ENCODE results near the gene TCFL5. TPM values are rescaled to one million over a fixed set of nuclear protein-coding genes. Genes with fewer than 3 reads are reported as not detected.

TCFL5 gene
- total RNA-seq, 1 experiment from 2014 or later, result 25.7 TPM

DNA sequence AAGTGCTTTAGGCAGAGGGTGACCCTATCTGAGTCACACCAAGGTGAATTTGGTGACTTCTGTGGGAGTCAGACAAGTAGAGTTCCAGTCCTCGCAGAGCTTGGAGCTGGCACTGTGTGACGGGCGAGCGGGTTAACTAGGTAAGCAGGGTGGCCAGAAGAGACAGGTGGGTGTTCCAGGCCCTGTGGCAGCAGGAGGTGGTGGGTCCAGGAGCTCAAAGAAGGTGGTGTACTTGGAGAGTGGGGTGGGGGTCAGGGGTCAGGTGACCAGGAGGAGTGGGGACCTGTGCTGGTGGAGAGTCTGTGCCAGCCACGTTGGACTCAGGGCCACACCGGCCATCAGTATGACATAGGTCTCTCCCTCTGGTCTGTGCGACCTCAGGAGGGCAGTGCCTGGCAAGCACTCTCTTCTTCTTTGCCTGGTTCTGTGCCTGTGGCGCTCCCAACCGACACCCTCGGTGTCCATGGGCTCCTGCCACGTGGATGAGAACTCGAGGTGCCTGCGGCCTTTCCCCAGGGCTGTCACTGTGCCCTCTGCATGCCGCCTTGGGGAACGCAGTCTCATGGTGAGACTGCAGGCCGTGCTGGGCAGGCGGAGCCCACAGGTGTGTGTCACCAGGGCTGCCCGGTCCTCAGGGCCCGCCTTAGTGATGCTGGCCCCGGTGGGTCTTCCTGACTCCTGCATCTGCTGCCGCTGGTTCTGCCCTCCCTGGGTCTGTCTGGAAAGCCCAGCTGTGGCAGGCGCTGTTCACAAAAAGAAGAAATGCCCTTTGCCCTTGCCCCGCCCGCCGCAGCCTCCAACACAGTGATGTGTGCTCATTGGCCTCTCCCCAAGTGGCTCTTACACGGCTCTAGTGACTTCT is 63.7 kb downstream of the TCFL5 start:
- Histone ChIP-seq H3K4me3 (ENCODE audit: insufficient read depth, low read depth, low read length) (no peak overlapping the region), H3K36me3 (replicated peaks; ENCODE audit: control insufficient read depth, insufficient read depth, low read length) (peaks cover 3% of the 10 kb centered on the region), H3K27me3 (ENCODE audit: control insufficient read depth, insufficient read depth, low read length) (peaks cover 4% of the 10 kb centered on the region; the same call in 1 of the 2 replicates)
- peak; percentile 58 for DNase-seq

DNA sequence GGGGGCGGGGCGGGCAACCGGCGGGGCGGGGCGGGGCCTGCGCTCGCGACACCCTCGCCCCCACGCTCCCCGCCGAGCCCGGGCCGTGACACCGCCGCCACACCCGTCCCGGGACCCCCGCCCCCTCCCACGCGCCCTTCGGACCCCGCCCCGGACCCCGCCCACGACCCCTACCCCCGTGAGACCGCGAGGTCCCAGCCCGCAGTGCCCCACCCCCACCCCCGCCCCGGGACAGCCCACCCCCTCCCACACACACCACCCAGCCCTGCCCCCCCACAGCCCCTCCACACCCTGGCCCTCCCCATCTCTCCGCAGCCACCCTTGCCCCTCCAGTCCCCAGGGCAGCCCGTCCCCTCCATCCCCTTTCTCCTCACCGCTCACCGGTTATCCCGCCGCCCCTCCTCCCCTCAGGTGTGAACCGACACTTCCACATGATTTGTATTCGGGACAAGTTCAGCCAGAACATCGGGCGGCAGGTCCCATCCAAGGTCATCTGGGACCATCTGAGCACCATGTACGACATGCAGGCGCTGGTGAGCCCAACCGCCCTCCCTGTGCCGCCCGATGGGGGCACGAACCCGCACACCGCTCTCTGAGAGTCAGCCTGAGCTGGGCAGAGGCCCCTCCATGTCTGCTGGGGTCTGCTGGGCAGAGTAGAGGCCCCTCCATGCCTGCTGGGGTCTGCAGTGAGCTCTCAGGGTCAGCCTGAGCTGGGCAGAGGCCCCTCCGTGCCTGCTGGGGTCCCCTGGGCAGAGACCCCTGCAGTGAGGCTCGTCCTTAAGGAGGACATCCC is 64.7 kb downstream of the TCFL5 start:
- Histone ChIP-seq H3K4me3 (ENCODE audit: insufficient read depth, low read depth, low read length) (peak overlapping the region; percentile 78), H3K27me3 (ENCODE audit: control insufficient read depth, insufficient read depth, low read length) (peaks cover 4% of the 10 kb centered on the region; the same call in 1 of the 2 replicates), H3K36me3 (replicated peaks; ENCODE audit: control insufficient read depth, insufficient read depth, low read length) (peaks cover 3% of the 10 kb centered on the region)
- peak; percentile 92 for DNase-seq

DNA sequence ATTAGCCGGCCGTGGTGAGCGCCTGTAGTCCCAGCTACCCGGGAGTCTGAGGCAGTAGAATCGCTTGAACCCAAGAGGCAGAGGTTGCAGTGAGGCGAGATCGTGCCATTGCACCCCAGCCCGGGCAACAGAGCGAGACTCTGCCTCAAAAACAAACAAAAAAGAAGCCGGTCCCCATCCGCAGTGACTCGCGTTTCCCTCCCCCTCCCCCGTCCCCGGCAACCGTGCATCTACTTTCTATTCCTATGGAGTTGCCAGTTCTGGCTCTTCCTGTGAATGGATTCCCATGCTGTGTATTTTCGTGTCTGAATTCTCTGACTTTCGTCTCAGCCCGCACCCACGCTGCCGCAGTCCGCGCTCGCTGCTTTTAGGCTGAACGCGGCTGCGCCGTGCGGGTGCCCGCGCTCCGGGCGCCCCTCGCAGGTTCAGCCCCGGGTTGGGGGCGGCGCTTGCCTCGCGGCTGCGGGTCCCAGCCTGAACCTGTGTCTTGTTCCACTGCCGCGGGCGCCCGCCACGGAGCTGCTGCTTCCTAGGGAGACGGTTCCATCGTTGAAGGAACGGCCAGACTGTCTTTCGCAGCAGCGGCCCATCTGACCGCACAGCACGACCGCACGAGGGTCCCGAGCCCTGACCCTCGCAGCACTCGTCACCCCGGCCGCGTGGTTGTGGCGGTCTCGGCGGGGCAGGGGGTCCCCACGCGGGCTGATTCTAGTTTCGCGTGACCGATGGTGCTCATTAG is 66.4 kb downstream of the TCFL5 start:
- Histone ChIP-seq H3K4me3 (ENCODE audit: insufficient read depth, low read depth, low read length) (peak overlapping the region; percentile 60), H3K27me3 (ENCODE audit: control insufficient read depth, insufficient read depth, low read length) (peaks cover 4% of the 10 kb centered on the region; the same call in 1 of the 2 replicates), H3K36me3 (replicated peaks; ENCODE audit: control insufficient read depth, insufficient read depth, low read length) (peaks cover 3% of the 10 kb centered on the region)
- peak; percentile 89 for DNase-seq

DNA sequence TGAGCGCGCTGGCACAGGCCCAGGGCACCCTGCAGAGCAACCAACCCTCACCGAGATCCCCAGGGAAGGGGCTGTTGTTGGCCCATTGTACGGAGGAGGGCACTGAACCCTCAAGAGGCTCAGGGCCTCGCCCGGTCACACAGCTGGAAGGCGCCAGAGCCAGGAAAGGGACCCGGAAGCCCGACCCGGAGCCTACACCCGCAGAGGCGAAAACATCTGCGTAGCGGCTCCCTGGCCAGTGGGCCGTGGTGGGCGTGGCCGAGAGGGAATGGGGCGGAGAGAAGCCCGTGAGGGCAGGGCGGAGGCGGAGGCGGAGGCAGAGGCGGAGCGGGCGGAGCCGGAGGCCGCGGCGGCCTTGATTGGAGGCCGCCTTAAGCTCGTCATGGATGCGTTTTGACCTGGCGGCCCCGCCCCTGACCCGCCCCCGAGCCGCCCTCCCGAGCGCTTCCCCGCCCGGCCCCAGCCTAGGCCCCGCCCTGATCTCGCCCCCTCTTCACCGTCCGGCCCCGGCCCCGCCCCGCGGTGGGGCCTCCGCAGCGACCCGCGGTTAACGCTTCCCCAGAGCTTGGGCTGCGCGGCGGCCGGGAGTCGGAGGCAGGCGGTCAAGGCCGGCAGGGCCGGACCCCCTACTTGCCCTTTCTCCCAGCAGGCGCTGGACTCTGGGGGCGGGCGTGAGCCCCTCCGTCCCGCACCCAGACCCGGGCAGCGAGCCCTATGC is 67.5 kb downstream of the TCFL5 start:
- peak overlapping the region; percentile 60 for H3K4me3 ChIP-seq (ENCODE audit: insufficient read depth, low read depth, low read length)
- H3K36me3 ChIP-seq (replicated peaks; ENCODE audit: control insufficient read depth, insufficient read depth, low read length), result peaks cover 3% of the 10 kb centered on the region
- peaks cover 4% of the 10 kb centered on the region; the same call in 1 of the 2 replicates for H3K27me3 ChIP-seq (ENCODE audit: control insufficient read depth, insufficient read depth, low read length)
- DNase-seq, result peak; percentile 99

DNA sequence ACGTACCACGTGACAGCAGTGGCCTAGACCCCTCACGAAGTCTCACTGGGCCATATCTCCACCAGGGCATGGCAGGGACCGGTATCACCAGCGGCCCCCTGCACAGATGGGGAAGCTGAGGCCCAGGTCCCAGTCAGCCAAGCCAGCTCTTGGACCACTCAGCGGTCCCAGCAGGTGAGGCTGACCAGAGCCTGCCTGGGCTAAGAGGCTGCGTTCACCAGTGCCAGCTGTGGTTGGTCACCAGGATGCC is 67.9 kb downstream of the TCFL5 start:
- peak; percentile 64 for DNase-seq
- H3K4me3 ChIP-seq (ENCODE audit: insufficient read depth, low read depth, low read length), result peak overlapping the region; percentile 27
- peaks cover 4% of the 10 kb centered on the region; the same call in 1 of the 2 replicates for H3K27me3 ChIP-seq (ENCODE audit: control insufficient read depth, insufficient read depth, low read length)
- peaks cover 1% of the 10 kb centered on the region; the same call in 1 of the 2 replicates for H3K36me3 ChIP-seq (replicated peaks; ENCODE audit: control insufficient read depth, insufficient read depth, low read length)

DNA sequence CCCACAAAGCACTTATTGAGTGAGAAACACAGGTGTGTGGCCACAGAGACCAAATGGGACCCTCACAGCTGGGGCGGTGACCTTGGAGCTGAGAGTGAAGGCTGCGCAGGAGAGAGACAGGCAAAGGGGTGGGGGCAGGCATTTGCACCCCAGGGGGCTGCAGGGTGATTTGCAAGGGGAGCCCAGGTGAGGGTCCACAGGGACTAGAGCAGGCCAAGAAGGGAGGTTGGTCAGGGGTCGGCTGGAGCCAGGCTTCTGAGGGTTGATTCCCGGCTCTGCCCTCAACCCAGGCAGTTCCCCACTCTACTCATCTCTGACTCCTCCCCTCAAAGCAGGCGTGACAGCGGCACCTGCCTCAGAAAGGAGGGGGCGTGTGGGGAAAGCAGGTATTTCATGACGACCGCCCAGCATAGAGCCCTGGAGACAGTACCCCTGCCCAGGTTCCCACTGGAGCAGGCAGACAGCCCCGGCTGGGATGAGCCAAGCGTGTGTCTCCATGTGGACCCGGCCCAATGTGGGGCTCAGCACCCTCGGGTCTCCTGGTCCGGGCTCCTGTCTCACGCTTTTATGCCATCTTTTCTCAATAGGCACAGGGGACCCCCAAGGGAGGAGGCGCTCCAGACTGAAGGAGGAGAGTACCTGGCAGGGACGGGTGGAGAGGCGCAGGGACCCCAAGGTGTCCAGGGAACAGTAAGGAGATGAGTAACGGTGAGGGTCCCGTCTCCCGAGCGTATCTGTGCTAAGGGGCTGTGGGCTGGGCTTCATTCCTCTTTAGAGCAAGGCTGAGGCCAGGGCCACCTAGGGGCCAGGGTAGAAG is 68.5 kb downstream of the TCFL5 start:
- Histone ChIP-seq H3K4me3 (ENCODE audit: insufficient read depth, low read depth, low read length) (no peak overlapping the region), H3K36me3 (replicated peaks; ENCODE audit: control insufficient read depth, insufficient read depth, low read length) (no peaks in the 10 kb centered on the region; the same call in 1 of the 2 replicates), H3K27me3 (ENCODE audit: control insufficient read depth, insufficient read depth, low read length) (peaks cover 4% of the 10 kb centered on the region; the same call in 1 of the 2 replicates)
- DNase-seq, result peak; percentile 84

DNA sequence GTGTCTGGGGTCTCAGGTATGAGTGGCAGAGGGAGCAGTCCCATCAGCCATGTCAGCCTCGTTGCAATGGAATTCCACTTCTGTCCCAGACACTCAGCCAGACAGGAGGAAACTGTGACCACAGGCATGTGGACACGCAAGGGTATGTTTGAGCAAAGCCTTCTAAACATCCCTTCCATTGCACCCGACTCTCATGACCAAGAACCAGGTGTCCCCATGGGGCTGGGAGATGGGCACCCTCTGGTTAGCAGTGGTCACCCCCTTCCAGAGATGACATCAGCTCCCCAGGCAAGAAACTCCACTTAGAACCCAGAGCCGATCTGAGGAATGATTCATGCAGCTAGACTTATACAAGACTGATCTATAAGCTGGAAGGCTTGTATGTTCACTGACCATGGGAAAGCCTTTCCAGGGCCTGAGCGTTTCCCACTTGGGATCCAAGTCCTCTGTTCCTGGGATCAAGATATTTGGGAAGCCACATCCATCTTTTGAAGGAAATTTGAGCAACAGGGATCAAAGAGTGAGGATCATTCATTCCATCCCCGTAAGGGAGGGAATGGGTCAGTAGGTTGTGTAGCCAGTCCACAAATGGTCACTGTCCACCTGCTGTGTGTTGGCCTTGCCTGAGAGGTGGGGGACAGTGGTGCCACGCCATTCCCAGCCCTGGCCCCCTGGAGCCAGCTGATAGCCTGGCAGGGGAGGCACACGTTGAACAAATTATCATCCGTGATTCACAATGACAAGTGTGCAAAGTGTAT is 69.3 kb downstream of the TCFL5 start:
- Histone ChIP-seq H3K27me3 (ENCODE audit: control insufficient read depth, insufficient read depth, low read length) (peaks cover 4% of the 10 kb centered on the region; the same call in 1 of the 2 replicates), H3K4me3 (ENCODE audit: insufficient read depth, low read depth, low read length) (no peak overlapping the region), H3K36me3 (replicated peaks; ENCODE audit: control insufficient read depth, insufficient read depth, low read length) (no peaks in the 10 kb centered on the region; the same call in 1 of the 2 replicates)
- DNase-seq, result no peak

DNA sequence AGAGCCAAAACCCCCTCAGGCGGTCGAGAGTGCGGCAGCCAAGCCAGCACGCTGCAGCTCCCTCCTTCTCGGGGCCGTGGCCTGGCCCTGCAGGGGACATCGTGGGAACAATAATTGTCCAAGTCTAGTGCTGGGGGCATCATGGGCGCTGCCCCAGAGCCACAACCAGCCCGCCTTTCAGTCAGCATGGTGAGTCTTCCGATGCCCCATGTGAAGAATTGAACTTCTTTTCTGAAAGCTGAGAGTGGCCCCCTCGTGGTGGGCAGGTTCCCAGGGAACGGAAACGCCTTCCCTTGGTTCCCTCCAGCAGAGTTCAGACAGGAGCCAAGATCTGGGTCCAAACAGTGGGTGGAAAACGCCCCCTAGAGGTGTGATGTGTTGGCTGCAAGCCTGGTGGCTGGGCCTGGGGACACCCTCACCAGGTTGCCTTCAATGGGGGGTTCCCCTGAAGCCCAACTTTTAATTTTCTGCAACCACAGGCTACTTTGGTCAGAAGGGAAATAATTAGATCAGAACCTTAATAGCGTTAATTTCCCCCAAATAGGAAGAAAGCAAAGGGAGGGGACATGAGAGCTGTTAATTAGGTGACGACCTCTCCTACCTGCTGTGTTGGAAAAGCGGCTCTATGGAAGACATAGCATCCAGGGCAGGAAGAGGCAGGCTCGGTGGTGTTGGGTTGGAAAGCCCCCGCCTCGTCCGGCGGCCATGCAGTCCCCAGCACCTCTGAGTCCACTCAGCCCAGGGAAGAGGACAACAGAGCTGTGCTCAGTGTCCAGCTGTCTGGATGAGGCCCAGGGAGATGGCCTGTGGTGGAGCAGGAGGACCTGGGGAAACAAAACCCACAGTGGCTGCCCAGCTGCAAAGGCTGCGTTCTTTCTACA is 70.1 kb downstream of the TCFL5 start:
- Histone ChIP-seq H3K4me3 (ENCODE audit: insufficient read depth, low read depth, low read length) (peak overlapping the region; percentile 27; the same call in 1 of the 2 replicates), H3K27me3 (ENCODE audit: control insufficient read depth, insufficient read depth, low read length) (peaks cover 4% of the 10 kb centered on the region; the same call in 1 of the 2 replicates), H3K36me3 (replicated peaks; ENCODE audit: control insufficient read depth, insufficient read depth, low read length) (no peaks in the 10 kb centered on the region)
- peak; percentile 96 for DNase-seq

Other genes with a start within 250 kb of the TCFL5 start
- 14.6 and 18.4 TPM in 2 replicates for gene SLCO4A1, start 219.3 kb downstream of the TCFL5 start, total RNA-seq (2014; rRNA removed; shearing (Covaris generic))
- gene NTSR1, start 153.0 kb downstream of the TCFL5 start, total RNA-seq (2014; rRNA removed; shearing (Covaris generic)), result 0.30 and 1.1 TPM in 2 replicates
- gene MRGBP, start 65.3 kb downstream of the TCFL5 start, total RNA-seq (2014; rRNA removed; shearing (Covaris generic)), result 28.3 and 28.5 TPM in 2 replicates
- gene OGFR, start 57.0 kb downstream of the TCFL5 start, total RNA-seq (2014; rRNA removed; shearing (Covaris generic)), result 50.1 and 57.1 TPM in 2 replicates
- 131 and 139 TPM in 2 replicates for gene COL9A3, start 44.8 kb downstream of the TCFL5 start, total RNA-seq (2014; rRNA removed; shearing (Covaris generic))
- gene DIDO1, start 64.7 kb upstream of the TCFL5 start, total RNA-seq (2014; rRNA removed; shearing (Covaris generic)), result 53.2 and 63.4 TPM in 2 replicates
- 49.1 and 57.0 TPM in 2 replicates for gene GID8, start 76.3 kb upstream of the TCFL5 start, total RNA-seq (2014; rRNA removed; shearing (Covaris generic))
- 32.6 and 41.4 TPM in 2 replicates for gene SLC17A9, start 90.9 kb upstream of the TCFL5 start, total RNA-seq (2014; rRNA removed; shearing (Covaris generic))
- 2.1 TPM in 2 replicates for gene BHLHE23, start 145.1 kb upstream of the TCFL5 start, total RNA-seq (2014; rRNA removed; shearing (Covaris generic))